Astrocyte of the spinal cord (primary cell): ENCODE results near the gene GRAMD4.

ENCODE experiments used
- DNase-seq: peaks from one replicate; pipeline ENCODE4 v3.0.0; 2011; ENCODE audit warnings: low read depth, low spot score
- H3K4me3 ChIP-seq: 2 replicates; pipeline ENCODE4 v1.5.1; 2011; ENCODE audit warnings: low read depth, mild to moderate bottlenecking, low read length, moderate library complexity
- CTCF ChIP-seq: IDR thresholded peaks from 2 replicates; pipeline ENCODE4 v1.5.1; 2012; ENCODE audit warnings: low read depth, mild to moderate bottlenecking, low read length, inconsistent platforms
- in situ Hi-C: cut with HindIII; loops from 2 replicates; pipeline ENCODE4 v1.10.0; 2017; ENCODE audit warnings: low sequenced_read_pairs

GRAMD4 gene

DNA sequence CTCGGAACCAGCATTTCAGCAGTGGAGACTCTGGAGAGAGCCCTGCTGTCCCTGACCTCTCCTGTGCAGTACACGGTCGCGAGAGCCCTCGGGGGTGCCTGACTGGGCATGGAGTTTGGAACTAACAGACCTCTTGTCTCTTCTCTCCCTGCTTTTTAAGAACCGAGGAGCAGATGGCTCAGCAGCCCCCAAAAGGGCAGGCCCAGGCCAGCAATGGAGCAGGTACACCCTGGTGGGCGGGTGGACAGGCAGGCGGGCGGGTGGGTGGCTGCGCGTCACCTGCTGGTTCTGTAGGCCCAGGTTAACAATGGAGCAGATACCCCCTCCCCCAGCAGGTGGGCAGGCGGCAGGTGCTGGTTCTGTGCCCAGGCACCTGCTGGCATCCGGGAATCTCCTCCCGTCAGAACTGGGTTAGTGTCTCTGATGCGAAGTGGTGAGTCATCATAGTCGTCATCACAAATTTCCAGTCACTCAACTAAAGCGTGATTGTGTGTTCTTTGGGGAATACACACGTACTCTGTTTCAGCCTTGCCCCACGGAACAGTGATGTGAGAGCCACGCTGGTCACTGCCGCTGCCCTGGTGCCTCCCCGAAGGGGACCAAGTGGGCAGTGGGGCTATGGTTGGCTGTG lies 41.1 kb downstream of the GRAMD4 start:
- peak; percentile 51 for DNase-seq
- H3K4me3 ChIP-seq: no peak overlapping the region

GRCh38 chr22:46662226-46662625 lies 42.0 kb downstream of the GRAMD4 start:
- in situ Hi-C loops: no loop called here
- no peak for DNase-seq

More for the DNA sequence above, 41.1 kb downstream of the GRAMD4 start:
- TF ChIP-seq CTCF: no peak
- in situ Hi-C loops: no loop called here

DNA sequence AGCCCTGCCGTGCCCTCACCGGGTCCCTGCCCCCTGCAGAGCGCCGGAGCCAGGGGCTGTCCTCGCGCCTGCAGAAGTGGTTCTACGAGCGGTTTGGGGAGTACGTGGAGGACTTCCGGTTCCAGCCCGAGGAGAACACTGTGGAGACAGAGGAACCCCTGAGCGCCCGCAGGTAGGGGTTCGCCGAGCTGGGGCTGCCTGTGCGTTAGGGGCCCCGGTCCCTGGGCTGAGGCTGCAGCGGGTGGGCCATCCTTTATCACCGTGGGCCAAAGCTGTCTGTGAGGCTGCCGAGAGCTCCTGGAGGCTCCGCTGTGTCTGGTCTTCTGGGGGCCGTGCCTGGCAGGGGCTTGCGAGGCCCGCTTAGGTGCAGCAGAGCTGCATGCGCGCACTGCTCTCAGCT lies 42.8 kb downstream of the GRAMD4 start:
- no peak for TF ChIP-seq CTCF
- H3K4me3 ChIP-seq: no peak overlapping the region
- in situ Hi-C loops: no loop called here
- no peak for DNase-seq

More at GRCh38 chr22:46662226-46662625, 42.0 kb downstream of the GRAMD4 start:
- no peak overlapping the region for H3K4me3 ChIP-seq
- TF ChIP-seq CTCF: no peak

- no peak for TF ChIP-seq CTCF
- in situ Hi-C loops: no loop called here
Observed at GRCh38 chr22:46663436-46664100, 43.4 kb downstream of the GRAMD4 start.

GRCh38 chr22:46664301-46664855 lies 44.2 kb downstream of the GRAMD4 start:
- DNase-seq: no peak
- no peak overlapping the region for H3K4me3 ChIP-seq
- TF ChIP-seq CTCF: no peak
- in situ Hi-C loops: no loop called here

More at GRCh38 chr22:46663436-46664100, 43.4 kb downstream of the GRAMD4 start:
- H3K4me3 ChIP-seq: no peak overlapping the region
- no peak for DNase-seq

DNA sequence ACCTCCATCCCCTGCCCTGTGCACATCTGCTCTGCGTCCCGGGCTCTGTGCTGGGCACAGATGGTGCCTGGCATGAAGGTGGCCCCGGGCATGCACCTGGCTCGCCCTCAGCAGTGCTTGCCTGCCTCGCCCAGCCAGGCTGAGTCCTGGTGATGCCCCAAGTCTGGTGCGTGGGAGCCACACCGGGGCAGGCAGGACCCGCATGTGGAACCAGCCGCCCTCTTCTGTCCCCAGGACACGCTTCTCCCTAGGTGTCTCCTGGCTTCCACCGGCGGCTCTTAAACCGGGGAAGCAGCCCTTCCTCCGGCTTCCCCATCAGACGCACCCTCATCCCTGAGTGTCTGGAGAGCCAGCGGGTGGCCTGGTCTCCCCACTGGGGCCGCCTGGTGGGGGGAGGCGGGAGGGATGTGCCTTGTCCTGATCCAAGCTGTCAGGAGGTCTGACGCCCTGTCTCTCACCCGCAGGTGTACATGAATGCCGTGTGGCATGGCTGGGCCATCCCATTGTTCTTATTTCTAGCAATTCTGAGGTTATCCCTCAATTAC lies 45.0 kb downstream of the GRAMD4 start:
- H3K4me3 ChIP-seq: no peak overlapping the region
- in situ Hi-C loops: no loop called here
- no peak for TF ChIP-seq CTCF
- DNase-seq: no peak
